Pulmonary artery endothelial cell (primary cell): Measurements from ENCODE around the gene PCSK6. TPM values are rescaled to one million over a fixed set of nuclear protein-coding genes. Genes with fewer than 3 reads are reported as not detected.

Experiments
- DNase-seq: peaks from one replicate; pipeline ENCODE4 v3.0.0-alpha.2; 2011; ENCODE audit warnings: low read depth, low spot score
- total RNA-seq: library from RNA; depleted of rRNA; stranded (reverse); fragments of >200 nt; gene quantifications from 2 replicates; pipeline ENCODE4 v1.2.3, GENCODE V29; 2014

Gene PCSK6
- total RNA-seq, 1 donor from 2014 or later: 0.26 TPM

DNA sequence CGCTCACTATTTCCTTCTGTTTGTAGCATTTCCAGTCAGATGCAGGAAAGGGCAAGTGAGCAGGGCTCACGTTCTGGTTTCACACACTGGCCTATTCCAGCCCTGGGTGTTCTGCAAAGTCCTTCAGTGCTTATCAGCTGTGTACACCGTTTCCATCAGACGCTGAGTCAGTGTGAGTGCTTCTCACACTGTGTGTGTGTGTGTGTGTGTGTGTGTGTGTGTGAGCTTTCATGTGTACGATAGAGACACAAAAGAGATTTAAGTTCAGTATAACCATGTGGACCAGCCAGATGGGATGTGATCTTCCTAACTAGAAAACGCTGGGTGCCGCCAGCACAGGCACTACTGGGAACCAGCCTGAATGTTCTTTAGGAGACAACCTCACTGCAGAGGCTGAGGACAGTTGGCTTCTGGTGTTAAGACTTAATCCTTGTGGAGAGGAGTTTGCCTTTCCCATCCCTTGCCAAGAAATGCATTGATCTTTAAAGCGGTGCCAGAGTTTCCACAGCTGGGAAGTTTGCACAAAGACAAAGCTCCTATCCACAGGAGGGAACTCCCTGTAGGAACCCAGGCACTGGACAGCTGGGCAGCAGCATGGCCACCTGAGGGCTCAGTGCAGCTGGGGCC, 233.8 kb downstream of the PCSK6 start:
- DNase-seq: peak; percentile 84

GRCh38 chr15:101255051-101255395, 234.5 kb downstream of the PCSK6 start:
- no peak for DNase-seq

DNA sequence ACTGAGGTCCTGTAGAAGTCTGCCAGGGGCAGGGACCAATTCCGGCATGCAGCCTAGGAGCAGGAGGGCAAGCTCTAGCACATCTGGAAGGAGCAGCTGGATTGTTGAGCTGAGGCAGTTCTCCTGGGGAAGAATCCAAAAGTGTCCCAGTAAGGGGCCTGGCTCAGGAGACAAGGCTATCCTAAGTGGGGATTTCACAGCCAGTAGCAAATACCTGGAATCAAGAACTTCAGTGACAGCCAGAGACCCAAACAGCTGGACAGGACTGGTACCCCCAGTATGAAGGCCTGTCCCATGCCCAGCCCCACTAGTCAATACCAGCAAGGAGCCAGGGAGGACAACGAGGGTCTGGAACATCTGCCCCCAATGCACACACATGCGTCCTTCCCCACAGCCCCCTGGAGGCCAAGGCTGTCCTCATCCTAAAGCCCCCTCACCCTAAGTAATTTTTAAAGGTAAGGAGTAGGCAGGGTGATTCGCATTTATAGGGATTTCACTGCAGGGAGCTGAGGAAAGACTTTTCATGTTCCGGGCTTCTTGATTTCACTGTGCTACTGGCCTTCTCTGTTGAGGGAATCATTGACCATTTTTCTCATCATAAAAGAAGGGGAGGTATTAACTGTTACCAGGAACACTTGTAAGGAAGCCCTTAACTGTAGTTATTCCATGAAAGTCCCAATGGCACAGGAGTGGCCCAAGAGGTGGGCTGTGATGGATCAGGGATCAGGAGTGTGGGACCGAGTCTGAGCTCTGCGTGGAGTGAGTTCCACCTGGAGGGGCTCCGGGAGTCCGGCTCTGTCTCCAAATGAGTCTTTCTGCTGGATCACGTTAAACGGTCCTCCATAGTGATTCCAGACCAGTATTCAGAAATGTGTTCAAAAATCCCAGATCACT, 235.1 kb downstream of the PCSK6 start:
- no peak for DNase-seq

Other genes starting within 250 kb of the PCSK6 start
- gene CHSY1, start 237.7 kb downstream of the PCSK6 start, total RNA-seq: 50.5 and 58.9 TPM in 2 replicates
- gene SELENOS, start 212.2 kb downstream of the PCSK6 start, total RNA-seq: 49.5 and 67.9 TPM in 2 replicates
- 24.7 and 37.8 TPM in 2 replicates for gene SNRPA1, start 194.5 kb downstream of the PCSK6 start, total RNA-seq
- gene TM2D3, start 162.7 kb upstream of the PCSK6 start, total RNA-seq: 33.5 and 41.8 TPM in 2 replicates
- gene TARS3, start 234.8 kb upstream of the PCSK6 start, total RNA-seq: 6.8 and 8.7 TPM in 2 replicates